Measurements from ENCODE around the gene HIGD1B. TPM values are rescaled to one million over a fixed set of nuclear protein-coding genes. Genes with fewer than 3 reads are reported as not detected.

Gene HIGD1B
- total and polyA plus RNA-seq, 2 of the 13 experiments (the other 11 are each of a cell fraction or from before 2014, with no cell fraction given): not detected

- TF ChIP-seq TMF1 (CRISPR knock-in tag; IDR thresholded peaks at IDR 0.05; ENCODE audit: low read depth) (no peak), KLF9 (CRISPR knock-in tag; IDR thresholded peaks at IDR 0.05; ENCODE audit: low read depth) (no peak), ZNF546 (CRISPR knock-in tag; conservative IDR thresholded peaks at IDR 0.05) (no peak), TFAP4 (IDR thresholded peaks at IDR 0.05; ENCODE audit: borderline replicate concordance, low read depth) (no peak), ZNF501 (CRISPR knock-in tag; IDR thresholded peaks at IDR 0.05) (0 out of 2 replicates have a peak, but pooled peaks have one; percentile 27), ZNF83 (CRISPR knock-in tag; IDR thresholded peaks at IDR 0.05; ENCODE audit: borderline replicate concordance) (no peak), REPIN1 (CRISPR knock-in tag; IDR thresholded peaks at IDR 0.05; ENCODE audit: borderline replicate concordance, low read depth) (no peak), KDM5A (IDR thresholded peaks at IDR 0.05; ENCODE audit: borderline replicate concordance, low read length) (no peak), NPAS2 (CRISPR knock-in tag; IDR thresholded peaks at IDR 0.05; ENCODE audit: borderline replicate concordance) (no peak), TRAFD1 (CRISPR knock-in tag; IDR thresholded peaks at IDR 0.05; ENCODE audit: borderline replicate concordance) (no peak), SP2 (CRISPR knock-in tag; IDR thresholded peaks at IDR 0.05) (no peak), ATM (IDR thresholded peaks at IDR 0.05; ENCODE audit: borderline replicate concordance) (no peak), ZNF597 (CRISPR knock-in tag; IDR thresholded peaks at IDR 0.05) (no peak), BRCA1 (CRISPR knock-in tag; IDR thresholded peaks at IDR 0.05) (no peak), ZNF296 (CRISPR knock-in tag; conservative IDR thresholded peaks at IDR 0.05) (no peak), MBNL3 (CRISPR knock-in tag; conservative IDR thresholded peaks at IDR 0.05) (no peak), ISX (CRISPR knock-in tag; conservative IDR thresholded peaks at IDR 0.05) (no peak), TCF7 (IDR thresholded peaks at IDR 0.05; ENCODE audit: low read depth) (no peak), ZNF577 (CRISPR knock-in tag; IDR thresholded peaks at IDR 0.05; ENCODE audit: borderline replicate concordance, low read depth) (no peak), ZNF563 (CRISPR knock-in tag; IDR thresholded peaks at IDR 0.05) (no peak), ZNF121 (CRISPR knock-in tag; IDR thresholded peaks at IDR 0.05) (peak; percentile 41; the same call in 1 of the 2 replicates), ZBTB7B (CRISPR knock-in tag; IDR thresholded peaks at IDR 0.05) (no peak), GPBP1L1 (CRISPR knock-in tag; IDR thresholded peaks at IDR 0.05) (no peak), PBX2 (CRISPR knock-in tag; IDR thresholded peaks at IDR 0.05) (no peak), ZNF570 (CRISPR knock-in tag; IDR thresholded peaks at IDR 0.05; ENCODE audit: borderline replicate concordance) (no peak), ZNF543 (CRISPR knock-in tag; IDR thresholded peaks at IDR 0.05) (no peak)
Observed at GRCh38 chr17:44862278-44862914, 14.7 kb downstream of the HIGD1B start (continued).

Data from HepG2 (cell line).